Vagina (tissue), 2 donors: Measurements from ENCODE around the gene RNF144B.

Source experiments
- POLR2A ChIP-seq, 2 donors: fragments of 450-650 bp; IDR thresholded peaks; one replicate each; pipeline ENCODE4 v1.6.1; 2017; ENCODE audit warnings: antibody characterized with exemption in 2 of 2, mild to moderate bottlenecking in 2 of 2, moderate library complexity in 2 of 2
- TF ChIP-seq, protein P1 (sequence below), 3 experiments: fragments of 450-650 bp in 2 of 3; fragments of 200-600 bp in 1 of 3; sonication (generic) in 1 of 3; IDR thresholded peaks; one replicate each; pipeline ENCODE4 v1.5.1; 2017 to 2019; ENCODE audit warnings: antibody characterized with exemption in 3 of 3, mild to moderate bottlenecking in 2 of 3, moderate library complexity in 2 of 3

DNA sequence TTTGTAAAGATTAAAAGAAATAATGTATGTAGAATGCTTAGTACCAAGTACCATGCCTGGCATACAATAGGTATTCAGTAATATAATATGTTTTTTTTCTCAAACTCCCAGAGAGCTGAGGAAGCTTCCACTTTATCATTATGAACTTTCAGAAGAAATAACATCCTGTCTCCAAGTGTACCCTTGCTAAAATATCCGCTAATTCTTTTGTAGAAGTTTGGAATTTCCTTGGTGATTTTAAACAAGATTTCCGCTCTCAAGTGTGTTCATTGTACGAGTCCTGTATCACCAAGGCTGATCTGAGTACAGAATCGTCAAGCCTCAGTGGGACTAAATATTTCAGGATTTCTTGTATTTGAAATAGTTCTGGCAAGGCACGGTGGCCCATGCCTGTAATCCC, 16.1 kb upstream of the RNF144B start:
- TF ChIP-seq, protein P1, sequence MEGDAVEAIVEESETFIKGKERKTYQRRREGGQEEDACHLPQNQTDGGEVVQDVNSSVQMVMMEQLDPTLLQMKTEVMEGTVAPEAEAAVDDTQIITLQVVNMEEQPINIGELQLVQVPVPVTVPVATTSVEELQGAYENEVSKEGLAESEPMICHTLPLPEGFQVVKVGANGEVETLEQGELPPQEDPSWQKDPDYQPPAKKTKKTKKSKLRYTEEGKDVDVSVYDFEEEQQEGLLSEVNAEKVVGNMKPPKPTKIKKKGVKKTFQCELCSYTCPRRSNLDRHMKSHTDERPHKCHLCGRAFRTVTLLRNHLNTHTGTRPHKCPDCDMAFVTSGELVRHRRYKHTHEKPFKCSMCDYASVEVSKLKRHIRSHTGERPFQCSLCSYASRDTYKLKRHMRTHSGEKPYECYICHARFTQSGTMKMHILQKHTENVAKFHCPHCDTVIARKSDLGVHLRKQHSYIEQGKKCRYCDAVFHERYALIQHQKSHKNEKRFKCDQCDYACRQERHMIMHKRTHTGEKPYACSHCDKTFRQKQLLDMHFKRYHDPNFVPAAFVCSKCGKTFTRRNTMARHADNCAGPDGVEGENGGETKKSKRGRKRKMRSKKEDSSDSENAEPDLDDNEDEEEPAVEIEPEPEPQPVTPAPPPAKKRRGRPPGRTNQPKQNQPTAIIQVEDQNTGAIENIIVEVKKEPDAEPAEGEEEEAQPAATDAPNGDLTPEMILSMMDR (IDR thresholded peaks at IDR 0.05): no peak
- no peak for TF ChIP-seq POLR2A (IDR thresholded peaks at IDR 0.05)
